Effector memory CD8-positive, alpha-beta T cell (primary cell): Measurements from ENCODE around the gene SLC22A2.
A peak's percentile ranks its signal among the peaks of the same experiment; 100 is the strongest.

Experiments used
- ATAC-seq: fragments of 150-1000 bp; cut with Tn5 transposase; replicated peaks from 2 replicates; pipeline ENCODE4 v1.10.0; 2021; ENCODE audit warnings: mild to moderate bottlenecking, moderate library complexity
- DNase-seq, 3 experiments: peaks; one replicate each; pipeline ENCODE4 v3.0.0; 2021
- H3K27ac Mint-ChIP-seq, 2 donors: one replicate each; pipeline ENCODE4 v1.8.0; 2022; ENCODE audit warnings: mild to moderate bottlenecking in 2 of 2, mixed read lengths in 2 of 2, moderate library complexity in 2 of 2
- H3K27me3 Mint-ChIP-seq, 2 donors: one replicate each; pipeline ENCODE4 v1.8.0; 2022; ENCODE audit warnings: mixed read lengths in 2 of 2
- H3K36me3 Mint-ChIP-seq: one replicate; pipeline ENCODE4 v1.8.0; 2022; ENCODE audit warnings: mild to moderate bottlenecking, moderate library complexity, mixed read lengths; ENCODE audit not compliant: insufficient read depth
- H3K4me1 Mint-ChIP-seq, 2 donors: one replicate each; pipeline ENCODE4 v1.8.0; 2022; ENCODE audit warnings: low read depth in 2 of 2, mixed read lengths in 2 of 2
- H3K4me3 Mint-ChIP-seq, 2 donors: one replicate each; pipeline ENCODE4 v1.8.0; 2022; ENCODE audit warnings: mild to moderate bottlenecking in 2 of 2, mixed read lengths in 2 of 2, moderate library complexity in 2 of 2
- H3K9me3 Mint-ChIP-seq, 2 donors: one replicate each; pipeline ENCODE4 v1.8.0; 2022; ENCODE audit warnings: mixed read lengths in 2 of 2

Gene SLC22A2

GRCh38 chr6:160267102-160267501 is 8.5 kb upstream of the SLC22A2 start:
- Mint-ChIP-seq H3K36me3 (no peaks in the 10 kb centered on the region), H3K4me1 (peaks cover 9 to 12% of the 10 kb centered on the region in 2 donors), H3K27ac (no peak overlapping the region), H3K27me3 (peaks cover 6 to 22% of the 10 kb centered on the region in 2 donors), H3K4me3 (no peak overlapping the region), H3K9me3 (no peaks in the 10 kb centered on the region)
- DNase-seq (no peak), ATAC-seq (no peak)

- Mint-ChIP-seq H3K4me3 (peak overlapping the region; percentile 13 to 23), H3K9me3 (no peaks in the 10 kb centered on the region), H3K4me1 (peaks cover 9 to 16% of the 10 kb centered on the region in 2 donors), H3K27ac (peak overlapping the region; percentile 6 to 39), H3K36me3 (no peaks in the 10 kb centered on the region), H3K27me3 (peaks cover 6 to 32% of the 10 kb centered on the region in 2 donors)
- ATAC-seq = no peak
- DNase-seq = no peak
Measured at GRCh38 chr6:160265869-160266476, 7.4 kb upstream of the SLC22A2 start.

GRCh38 chr6:160264061-160264612 is 5.5 kb upstream of the SLC22A2 start:
- H3K9me3 Mint-ChIP-seq = no peaks in the 10 kb centered on the region
- H3K27me3 Mint-ChIP-seq = peaks cover 7 to 40% of the 10 kb centered on the region in 2 donors
- ATAC-seq (no peak), DNase-seq (no peak)
- H3K27ac Mint-ChIP-seq = peak overlapping the region in 1 of 2 donors; percentile 2
- peaks cover 9 to 16% of the 10 kb centered on the region in 2 donors for H3K4me1 Mint-ChIP-seq
- no peak overlapping the region for H3K4me3 Mint-ChIP-seq
- H3K36me3 Mint-ChIP-seq = no peaks in the 10 kb centered on the region

GRCh38 chr6:160263196-160263939 is 4.7 kb upstream of the SLC22A2 start:
- Mint-ChIP-seq H3K4me3 (no peak overlapping the region), H3K27ac (no peak overlapping the region), H3K9me3 (no peaks in the 10 kb centered on the region), H3K27me3 (peaks cover 11 to 48% of the 10 kb centered on the region in 2 donors), H3K36me3 (no peaks in the 10 kb centered on the region), H3K4me1 (peaks cover 9 to 16% of the 10 kb centered on the region in 2 donors)
- ATAC-seq (no peak), DNase-seq (no peak)

GRCh38 chr6:160261991-160262680 is 3.5 kb upstream of the SLC22A2 start:
- Mint-ChIP-seq H3K36me3 (no peaks in the 10 kb centered on the region), H3K4me1 (peaks cover 9 to 16% of the 10 kb centered on the region in 2 donors), H3K27me3 (peaks cover 18 to 51% of the 10 kb centered on the region in 2 donors), H3K9me3 (no peaks in the 10 kb centered on the region), H3K27ac (no peak overlapping the region), H3K4me3 (no peak overlapping the region)
- DNase-seq = no peak
- peak; percentile 29 for ATAC-seq

- DNase-seq = no peak
- no peaks in the 10 kb centered on the region for H3K9me3 Mint-ChIP-seq
Measured at GRCh38 chr6:160260803-160261450, 2.3 kb upstream of the SLC22A2 start.

DNA sequence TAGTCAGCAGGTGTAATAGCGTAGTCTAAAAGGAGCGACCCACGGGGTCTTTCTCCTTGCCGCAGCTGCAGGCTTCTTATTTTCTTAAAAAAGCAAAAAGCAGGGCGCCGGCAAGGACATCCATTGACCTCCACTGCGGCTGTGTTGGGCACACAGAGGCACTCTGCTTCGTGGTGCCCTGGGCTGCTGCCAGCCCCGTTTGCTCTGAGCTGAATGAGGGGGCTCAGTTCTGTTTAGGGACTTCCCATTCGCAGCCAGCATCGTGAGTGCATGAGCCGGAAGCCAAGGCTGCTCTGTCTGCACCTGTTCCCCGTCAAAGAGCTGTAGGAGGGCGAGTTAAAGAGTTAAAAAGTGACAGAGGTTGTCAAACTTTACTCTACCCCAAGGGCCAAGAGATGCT is 1.7 kb upstream of the SLC22A2 start:
- Mint-ChIP-seq H3K27ac (no peak overlapping the region), H3K4me1 (peaks cover 0 to 8% of the 10 kb centered on the region in 2 donors), H3K27me3 (peaks cover 25 to 60% of the 10 kb centered on the region in 2 donors), H3K36me3 (no peaks in the 10 kb centered on the region), H3K4me3 (no peak overlapping the region), H3K9me3 (no peaks in the 10 kb centered on the region)
- no peak for ATAC-seq
- DNase-seq = no peak

More at GRCh38 chr6:160260803-160261450, 2.3 kb upstream of the SLC22A2 start:
- Mint-ChIP-seq H3K27me3 (peaks cover 21 to 56% of the 10 kb centered on the region in 2 donors), H3K4me3 (no peak overlapping the region), H3K27ac (no peak overlapping the region), H3K36me3 (no peaks in the 10 kb centered on the region), H3K4me1 (peaks cover 1 to 11% of the 10 kb centered on the region in 2 donors)
- ATAC-seq = no peak

DNA sequence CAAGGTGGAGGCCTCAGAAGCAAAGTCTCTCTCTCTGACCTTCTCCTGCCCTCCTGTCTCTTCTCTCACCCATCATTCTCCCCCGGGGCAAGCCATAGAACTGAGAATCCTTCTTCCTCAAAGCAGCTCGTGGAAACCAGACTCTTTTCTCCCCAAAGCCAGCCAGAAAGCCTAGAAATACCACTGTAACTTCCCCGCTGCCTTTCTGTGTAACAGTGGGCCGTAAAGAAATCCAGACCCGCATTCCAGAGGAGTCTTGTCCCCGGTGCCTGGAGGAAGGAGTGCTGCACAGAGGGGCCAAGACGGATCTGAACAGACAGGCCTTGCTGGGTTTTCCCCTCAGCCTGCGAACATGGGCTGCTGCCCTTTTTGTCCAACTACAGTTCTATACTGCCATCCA is 977 bp upstream of the SLC22A2 start:
- no peak for DNase-seq
- Mint-ChIP-seq H3K36me3 (no peaks in the 10 kb centered on the region), H3K9me3 (no peaks in the 10 kb centered on the region), H3K27ac (no peak overlapping the region), H3K4me3 (no peak overlapping the region), H3K4me1 (peaks cover 0 to 8% of the 10 kb centered on the region in 2 donors), H3K27me3 (peaks cover 32 to 68% of the 10 kb centered on the region in 2 donors)
- no peak for ATAC-seq

- Mint-ChIP-seq H3K27ac (no peak overlapping the region), H3K4me1 (peaks cover 0 to 8% of the 10 kb centered on the region in 2 donors), H3K36me3 (no peaks in the 10 kb centered on the region), H3K27me3 (peaks cover 36 to 73% of the 10 kb centered on the region in 2 donors), H3K4me3 (no peak overlapping the region), H3K9me3 (no peaks in the 10 kb centered on the region)
- ATAC-seq (no peak), DNase-seq (no peak)
Measured at GRCh38 chr6:160259143-160259425, 463 bp upstream of the SLC22A2 start.

DNA sequence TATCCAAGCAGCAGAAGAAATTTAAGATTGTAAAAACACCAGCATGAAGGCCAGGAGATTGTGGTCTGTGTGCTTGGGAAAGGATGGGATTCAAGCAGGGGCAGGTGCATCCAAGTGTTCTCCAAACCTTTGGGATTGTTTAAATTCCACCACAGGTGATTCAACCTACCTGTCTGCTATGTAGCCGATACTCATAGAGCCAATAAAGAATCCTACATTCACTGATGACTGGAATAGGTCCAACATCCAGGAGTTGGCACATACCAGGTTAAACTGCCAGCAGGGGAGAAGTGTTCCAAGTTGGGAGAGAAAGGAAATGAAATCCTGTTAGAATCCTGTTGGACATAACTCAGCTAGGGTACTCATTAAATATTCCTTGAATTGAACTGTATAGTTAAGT is 2.2 kb downstream of the SLC22A2 start:
- no peak overlapping the region for H3K4me3 Mint-ChIP-seq
- H3K4me1 Mint-ChIP-seq = peaks cover 0 to 3% of the 10 kb centered on the region in 2 donors
- ATAC-seq = no peak
- DNase-seq = no peak
- H3K27ac Mint-ChIP-seq = no peak overlapping the region
- H3K27me3 Mint-ChIP-seq = peaks cover 36 to 73% of the 10 kb centered on the region in 2 donors
- no peaks in the 10 kb centered on the region for H3K36me3 Mint-ChIP-seq
- H3K9me3 Mint-ChIP-seq = no peaks in the 10 kb centered on the region

DNA sequence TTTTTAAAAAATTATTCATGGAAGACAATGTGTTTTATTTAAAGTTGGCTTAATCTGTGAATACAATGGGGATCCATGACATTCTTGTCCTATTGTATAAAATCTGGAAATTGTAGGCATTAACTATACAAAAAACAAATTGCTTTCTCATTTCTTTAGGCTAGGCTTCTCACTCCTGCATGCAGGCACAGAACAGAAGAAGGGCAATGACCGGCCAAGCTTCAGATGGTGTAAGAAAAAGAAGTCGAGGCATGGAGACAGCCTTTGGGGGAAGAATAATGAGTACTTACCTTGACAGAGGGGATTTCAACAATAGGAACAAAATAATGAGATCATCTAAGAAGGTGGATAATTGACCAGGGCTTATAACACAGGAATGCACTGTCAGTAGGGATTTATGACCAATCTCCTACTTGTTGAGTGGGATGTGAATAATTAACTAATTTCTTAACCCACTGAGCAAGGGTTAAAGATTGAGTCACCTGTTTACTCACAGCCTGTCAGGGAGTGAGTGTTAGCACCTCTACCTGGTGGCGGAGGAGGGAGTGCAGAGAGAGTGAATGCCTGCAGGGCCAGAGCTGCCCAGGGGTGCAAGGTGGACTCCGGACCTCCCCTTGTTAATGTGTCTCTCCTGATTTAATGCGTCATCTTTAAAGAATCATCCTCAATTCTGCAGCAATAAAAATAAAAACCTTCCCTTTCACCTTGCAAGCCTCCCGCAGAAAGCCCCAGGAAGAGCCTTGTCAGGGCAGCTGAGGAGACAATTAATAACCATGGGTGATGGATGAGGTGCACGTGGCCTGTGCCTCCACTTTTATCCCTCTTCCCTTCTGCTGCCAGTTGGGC is 3.9 kb downstream of the SLC22A2 start:
- no peak for ATAC-seq
- no peaks in the 10 kb centered on the region for H3K36me3 Mint-ChIP-seq
- H3K9me3 Mint-ChIP-seq = no peaks in the 10 kb centered on the region
- H3K4me3 Mint-ChIP-seq = no peak overlapping the region
- peaks cover 35 to 57% of the 10 kb centered on the region in 2 donors for H3K27me3 Mint-ChIP-seq
- H3K27ac Mint-ChIP-seq = no peak overlapping the region
- DNase-seq = no peak
- peaks cover 0 to 3% of the 10 kb centered on the region in 2 donors for H3K4me1 Mint-ChIP-seq

DNA sequence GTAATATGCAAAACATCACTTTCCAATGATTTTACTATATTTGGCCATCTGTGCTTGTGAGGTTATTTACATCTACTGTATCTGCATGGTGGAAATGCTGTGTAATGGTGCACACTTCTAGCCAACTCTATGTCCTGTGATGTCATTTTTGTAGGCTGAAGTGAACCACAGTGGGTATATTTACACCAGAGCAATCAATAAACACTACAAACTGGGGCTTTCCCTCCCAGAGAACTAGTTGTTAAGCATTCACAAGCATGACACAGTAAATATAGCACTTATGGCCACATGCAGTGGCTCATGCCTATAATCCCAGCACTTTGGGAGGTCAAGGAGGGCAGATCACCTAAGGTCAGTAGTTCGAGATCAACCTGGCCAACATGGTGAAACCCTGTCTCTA is 4.9 kb downstream of the SLC22A2 start:
- no peaks in the 10 kb centered on the region for H3K36me3 Mint-ChIP-seq
- H3K27ac Mint-ChIP-seq = no peak overlapping the region
- H3K9me3 Mint-ChIP-seq = no peaks in the 10 kb centered on the region
- DNase-seq = no peak
- H3K4me3 Mint-ChIP-seq = no peak overlapping the region
- peaks cover 26 to 51% of the 10 kb centered on the region in 2 donors for H3K27me3 Mint-ChIP-seq
- ATAC-seq = no peak
- peaks cover 0 to 3% of the 10 kb centered on the region in 2 donors for H3K4me1 Mint-ChIP-seq
